ENCODE results near the gene STARD5.

The STARD5 gene

DNA sequence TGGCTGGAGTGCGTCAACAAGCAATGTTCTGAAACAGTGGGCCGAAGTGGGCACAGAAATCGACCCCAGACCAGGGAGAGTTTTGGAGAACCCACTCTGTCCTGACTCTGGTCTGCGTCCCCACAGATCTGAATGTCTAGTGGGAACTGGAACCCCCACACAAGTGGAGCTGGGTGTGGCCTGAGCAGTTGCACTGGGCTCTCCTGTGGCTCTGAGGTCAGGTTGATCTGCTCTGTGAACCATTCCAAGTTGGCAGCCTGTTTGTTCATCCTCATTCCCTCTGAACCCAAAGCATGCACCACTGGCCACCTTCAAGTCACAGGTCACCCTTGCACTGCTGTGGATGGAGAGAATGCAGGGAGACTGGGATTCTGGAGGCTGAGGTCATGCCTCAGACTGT lies 60.5 kb downstream of the STARD5 start:
- Histone ChIP-seq H3K4me1 (ENCODE audit: insufficient read depth, low read length, poor library complexity, severe bottlenecking) (peaks cover 12% of the 10 kb centered on the region), H4K20me1 (ENCODE audit: insufficient read depth, low read length, poor library complexity, severe bottlenecking) (no peaks in the 10 kb centered on the region), H3K9ac (ENCODE audit: low read depth, low read length, poor library complexity, severe bottlenecking) (no peak overlapping the region), H3K9me3 (ENCODE audit: insufficient read depth, low read depth, low read length) (no peaks in the 10 kb centered on the region), H3K4me3 (ENCODE audit: low read length, poor library complexity, severe bottlenecking) (no peak overlapping the region), H3K27me3 (ENCODE audit: insufficient read depth, low read length, poor library complexity, severe bottlenecking) (no peaks in the 10 kb centered on the region), H3F3A (ENCODE audit: low read depth) (no peaks in the 10 kb centered on the region), H3K9me2 (replicated peaks; ENCODE audit: low read depth, low read length) (no peaks in the 10 kb centered on the region), H2AFZ (ENCODE audit: low read length) (no peak overlapping the region), H3K36me3 (ENCODE audit: insufficient read depth, low read length) (no peaks in the 10 kb centered on the region), H3K79me2 (ENCODE audit: insufficient read depth, low read length) (no peaks in the 10 kb centered on the region), H3K4me2 (ENCODE audit: low read depth, low read length, poor library complexity, severe bottlenecking) (no peak overlapping the region)
- no peak for TF ChIP-seq EZH2phosphoT487 (IDR thresholded peaks at IDR 0.05; ENCODE audit: borderline replicate concordance)
- TF ChIP-seq, protein P1, sequence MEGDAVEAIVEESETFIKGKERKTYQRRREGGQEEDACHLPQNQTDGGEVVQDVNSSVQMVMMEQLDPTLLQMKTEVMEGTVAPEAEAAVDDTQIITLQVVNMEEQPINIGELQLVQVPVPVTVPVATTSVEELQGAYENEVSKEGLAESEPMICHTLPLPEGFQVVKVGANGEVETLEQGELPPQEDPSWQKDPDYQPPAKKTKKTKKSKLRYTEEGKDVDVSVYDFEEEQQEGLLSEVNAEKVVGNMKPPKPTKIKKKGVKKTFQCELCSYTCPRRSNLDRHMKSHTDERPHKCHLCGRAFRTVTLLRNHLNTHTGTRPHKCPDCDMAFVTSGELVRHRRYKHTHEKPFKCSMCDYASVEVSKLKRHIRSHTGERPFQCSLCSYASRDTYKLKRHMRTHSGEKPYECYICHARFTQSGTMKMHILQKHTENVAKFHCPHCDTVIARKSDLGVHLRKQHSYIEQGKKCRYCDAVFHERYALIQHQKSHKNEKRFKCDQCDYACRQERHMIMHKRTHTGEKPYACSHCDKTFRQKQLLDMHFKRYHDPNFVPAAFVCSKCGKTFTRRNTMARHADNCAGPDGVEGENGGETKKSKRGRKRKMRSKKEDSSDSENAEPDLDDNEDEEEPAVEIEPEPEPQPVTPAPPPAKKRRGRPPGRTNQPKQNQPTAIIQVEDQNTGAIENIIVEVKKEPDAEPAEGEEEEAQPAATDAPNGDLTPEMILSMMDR (conservative IDR thresholded peaks at IDR 0.05; ENCODE audit: low read length): no peak

DNA sequence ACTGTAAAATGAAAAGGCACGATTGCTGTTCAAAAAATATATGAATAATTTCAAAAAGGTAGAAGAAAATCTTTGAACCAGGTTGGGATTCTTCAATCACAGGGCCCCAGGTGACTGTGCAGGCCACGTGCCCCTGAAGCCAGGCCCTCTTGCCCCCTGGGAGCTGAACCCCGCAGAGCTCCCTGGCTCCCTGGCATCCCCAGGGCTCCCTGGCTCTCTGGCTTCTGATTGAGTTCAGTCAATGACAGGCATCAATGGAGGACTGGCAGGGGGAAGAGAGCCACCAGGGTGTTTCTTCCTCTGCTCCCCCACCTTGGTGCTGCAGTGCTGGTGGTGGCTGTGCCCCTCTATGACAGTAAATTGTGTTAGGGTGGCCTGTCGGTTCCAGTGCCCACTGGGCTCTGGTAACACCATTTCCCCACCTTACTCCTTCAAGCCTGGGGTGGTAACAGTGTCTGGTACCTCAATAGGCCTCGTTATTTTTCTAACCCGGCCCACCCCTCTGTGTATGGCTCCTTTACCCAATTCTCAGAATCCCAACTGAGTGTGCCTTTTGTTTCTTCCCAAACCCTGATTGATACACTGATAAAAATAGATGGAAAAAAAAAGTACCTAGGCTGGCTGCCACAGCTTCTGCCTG lies 62.6 kb downstream of the STARD5 start:
- TF ChIP-seq EZH2phosphoT487 (IDR thresholded peaks at IDR 0.05; ENCODE audit: borderline replicate concordance): no peak
- TF ChIP-seq, protein P1 (conservative IDR thresholded peaks at IDR 0.05; ENCODE audit: low read length): no peak
- Histone ChIP-seq H3F3A (ENCODE audit: low read depth) (no peaks in the 10 kb centered on the region), H3K4me1 (ENCODE audit: insufficient read depth, low read length, poor library complexity, severe bottlenecking) (peaks cover 11% of the 10 kb centered on the region), H3K36me3 (ENCODE audit: insufficient read depth, low read length) (no peaks in the 10 kb centered on the region), H3K27me3 (ENCODE audit: insufficient read depth, low read length, poor library complexity, severe bottlenecking) (no peaks in the 10 kb centered on the region), H4K20me1 (ENCODE audit: insufficient read depth, low read length, poor library complexity, severe bottlenecking) (no peaks in the 10 kb centered on the region), H3K9me2 (replicated peaks; ENCODE audit: low read depth, low read length) (no peaks in the 10 kb centered on the region), H3K9me3 (ENCODE audit: insufficient read depth, low read depth, low read length) (no peaks in the 10 kb centered on the region), H3K9ac (ENCODE audit: low read depth, low read length, poor library complexity, severe bottlenecking) (no peak overlapping the region), H2AFZ (ENCODE audit: low read length) (no peak overlapping the region), H3K4me3 (ENCODE audit: low read length, poor library complexity, severe bottlenecking) (no peak overlapping the region), H3K79me2 (ENCODE audit: insufficient read depth, low read length) (no peaks in the 10 kb centered on the region), H3K4me2 (ENCODE audit: low read depth, low read length, poor library complexity, severe bottlenecking) (no peak overlapping the region)

DNA sequence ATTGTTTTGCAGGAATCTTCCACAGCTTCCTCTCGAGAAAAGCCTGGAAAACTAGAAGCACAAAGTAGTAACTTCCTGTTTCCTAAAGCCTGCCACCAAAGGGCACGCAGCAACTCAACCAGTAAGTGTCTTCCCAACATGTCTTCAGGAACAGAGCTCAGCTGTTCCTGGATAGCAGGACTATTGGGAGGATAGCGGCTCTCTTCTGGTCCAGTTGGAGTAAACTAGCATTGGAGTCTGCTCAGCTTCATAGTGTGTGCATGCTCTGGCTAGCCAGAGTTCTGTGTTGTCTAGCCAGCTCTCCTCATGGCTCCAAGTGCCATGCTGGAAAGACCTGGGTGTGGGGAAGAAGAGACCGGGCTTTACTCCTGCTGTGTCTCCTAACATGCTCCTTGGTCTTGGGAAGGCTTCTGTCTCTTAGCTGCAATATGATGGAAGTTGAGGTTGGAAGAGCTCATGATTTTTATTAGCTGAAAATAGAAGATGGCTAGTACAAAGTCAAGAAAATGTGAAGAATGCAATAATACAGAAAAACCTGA lies 64.1 kb downstream of the STARD5 start:
- no peak for TF ChIP-seq EZH2phosphoT487 (IDR thresholded peaks at IDR 0.05; ENCODE audit: borderline replicate concordance)
- TF ChIP-seq, protein P1 (conservative IDR thresholded peaks at IDR 0.05; ENCODE audit: low read length): no peak
- Histone ChIP-seq H3F3A (ENCODE audit: low read depth) (no peaks in the 10 kb centered on the region), H4K20me1 (ENCODE audit: insufficient read depth, low read length, poor library complexity, severe bottlenecking) (no peaks in the 10 kb centered on the region), H3K9ac (ENCODE audit: low read depth, low read length, poor library complexity, severe bottlenecking) (no peak overlapping the region), H3K36me3 (ENCODE audit: insufficient read depth, low read length) (no peaks in the 10 kb centered on the region), H3K4me3 (ENCODE audit: low read length, poor library complexity, severe bottlenecking) (no peak overlapping the region), H3K4me2 (ENCODE audit: low read depth, low read length, poor library complexity, severe bottlenecking) (no peak overlapping the region), H3K9me2 (replicated peaks; ENCODE audit: low read depth, low read length) (no peaks in the 10 kb centered on the region), H2AFZ (ENCODE audit: low read length) (no peak overlapping the region), H3K4me1 (ENCODE audit: insufficient read depth, low read length, poor library complexity, severe bottlenecking) (no peaks in the 10 kb centered on the region), H3K79me2 (ENCODE audit: insufficient read depth, low read length) (no peaks in the 10 kb centered on the region), H3K9me3 (ENCODE audit: insufficient read depth, low read depth, low read length) (no peaks in the 10 kb centered on the region), H3K27me3 (ENCODE audit: insufficient read depth, low read length, poor library complexity, severe bottlenecking) (no peaks in the 10 kb centered on the region)
